Fibroblast of lung (primary cell): ENCODE results near the gene KCNQ4. TPM values are rescaled to one million over a fixed set of nuclear protein-coding genes. Genes with fewer than 3 reads are reported as not detected.

Experiments
- DNase-seq, 2 donors: peaks; one replicate each; pipeline versions ENCODE4 v3.0.0 to v3.0.0-alpha.2; 2010; ENCODE audit warnings: low read depth in 2 of 2
- H2AFZ ChIP-seq: 2 replicates; pipeline ENCODE4 v1.5.1; 2012; ENCODE audit warnings: low read length, control low read depth, inconsistent platforms
- H3K27ac ChIP-seq: 2 replicates; pipeline ENCODE4 v1.5.1; 2011; ENCODE audit warnings: low read length, control low read depth; ENCODE audit not compliant: insufficient read depth
- H3K27me3 ChIP-seq: 2 replicates; pipeline ENCODE4 v1.5.1; 2011; ENCODE audit warnings: mild to moderate bottlenecking, low read length; ENCODE audit not compliant: control insufficient read depth, insufficient read depth
- H3K36me3 ChIP-seq: 2 replicates; pipeline ENCODE4 v1.5.1; 2011; ENCODE audit warnings: low read length; ENCODE audit not compliant: control insufficient read depth, insufficient read depth
- H3K4me1 ChIP-seq: 2 replicates; pipeline ENCODE4 v1.5.1; 2011; ENCODE audit warnings: low read length; ENCODE audit not compliant: control insufficient read depth, insufficient read depth; ENCODE audit errors: extremely low read depth
- H3K4me2 ChIP-seq: 2 replicates; pipeline ENCODE4 v1.5.1; 2011; ENCODE audit warnings: low read length, control low read depth; ENCODE audit not compliant: insufficient read depth; ENCODE audit errors: extremely low read depth
- H3K4me3 ChIP-seq, 4 experiments: fragments of 200-600 bp in 1 of 4; sonication (generic) in 1 of 4; replicated peaks in 1 of 4; 2 replicates each; pipeline ENCODE4 v1.5.1; 2011 to 2016; ENCODE audit warnings: low read length in 4 of 4, low read depth in 3 of 4, mild to moderate bottlenecking in 3 of 4, control low read depth in 2 of 4, inconsistent platforms in 1 of 4, mixed read lengths in 1 of 4; ENCODE audit not compliant: insufficient read depth in 1 of 4; ENCODE audit errors: control extremely low read depth in 1 of 4
- H3K79me2 ChIP-seq: 2 replicates; pipeline ENCODE4 v1.5.1; 2012; ENCODE audit warnings: mild to moderate bottlenecking, low read length, inconsistent platforms; ENCODE audit not compliant: control insufficient read depth, insufficient read depth
- H3K9ac ChIP-seq: 2 replicates; pipeline ENCODE4 v1.5.1; 2011; ENCODE audit warnings: mild to moderate bottlenecking, low read length, control low read depth; ENCODE audit not compliant: insufficient read depth
- H3K9me3 ChIP-seq: 2 replicates; pipeline ENCODE4 v1.5.1; 2012; ENCODE audit warnings: low read depth, low read length; ENCODE audit not compliant: control insufficient read depth, insufficient read depth
- H4K20me1 ChIP-seq: 2 replicates; pipeline ENCODE4 v1.5.1; 2011; ENCODE audit warnings: low read length; ENCODE audit not compliant: control insufficient read depth, insufficient read depth; ENCODE audit errors: extremely low read depth
- CTCF ChIP-seq, 2 donors: IDR thresholded peaks in 1 of 2; conservative IDR thresholded peaks in 1 of 2; 1 replicate in 1 of 2; 2 replicates in 1 of 2; pipeline ENCODE4 v1.5.1; 2011 to 2012; ENCODE audit warnings: low read length in 2 of 2, control low read depth in 1 of 2, inconsistent platforms in 1 of 2, low read depth in 1 of 2, mild to moderate bottlenecking in 1 of 2
- EZH2 ChIP-seq: IDR thresholded peaks from 2 replicates; pipeline ENCODE4 v1.5.1; 2012; ENCODE audit warnings: low read length, control low read depth, mild to moderate bottlenecking; ENCODE audit errors: missing control alignments
- polyA plus RNA-seq, 2 donors: library from polyadenylated mRNA; depleted of rRNA in 1 of 2; stranded (reverse) in 1 of 2; unstranded in 1 of 2; fragments of >200 nt; gene quantifications; 2 replicates each; pipeline ENCODE4 v1.2.1, GENCODE V29; 2011 to 2012; ENCODE audit warnings: missing spikeins in 1 of 2
- total RNA-seq: library from RNA; depleted of rRNA; stranded (reverse); fragments of >200 nt; gene quantifications from 2 replicates; pipeline ENCODE4 v1.2.1, GENCODE V29; 2014

The KCNQ4 gene
- total and polyA plus RNA-seq, 2 donors (not counting 1 experiment from before 2014, with no cell fraction given), result under 0.01 to 0.03 TPM

GRCh38 chr1:40755067-40755466 lies 28.5 kb upstream of the KCNQ4 start:
- no peaks in the 10 kb centered on the region for H3K9me3 ChIP-seq
- no peaks in the 10 kb centered on the region for H3K27me3 ChIP-seq

GRCh38 chr1:40756523-40756922 lies 27.1 kb upstream of the KCNQ4 start:
- H3K27ac ChIP-seq, result no peak overlapping the region
- no peaks in the 10 kb centered on the region for H4K20me1 ChIP-seq
- TF ChIP-seq EZH2 (no peak), CTCF (conservative IDR thresholded peaks at IDR 0.05 in 1 of 2, IDR thresholded peaks at IDR 0.05 in 1 of 2; ENCODE audit: low read depth in 1 of 2, low read length in 2 of 2) (no peak)
- H3K79me2 ChIP-seq, result no peaks in the 10 kb centered on the region
- H3K9ac ChIP-seq, result no peak overlapping the region
- no peak for DNase-seq
- no peaks in the 10 kb centered on the region for H3K27me3 ChIP-seq
- no peak overlapping the region for H3K4me2 ChIP-seq
- H3K4me1 ChIP-seq, result no peaks in the 10 kb centered on the region
- no peak overlapping the region for H3K4me3 ChIP-seq
- peaks cover 5% of the 10 kb centered on the region for H3K36me3 ChIP-seq
- H3K9me3 ChIP-seq, result no peaks in the 10 kb centered on the region
- no peak overlapping the region for H2AFZ ChIP-seq

More at GRCh38 chr1:40755067-40755466, 28.5 kb upstream of the KCNQ4 start:
- Histone ChIP-seq H2AFZ (no peak overlapping the region), H4K20me1 (no peaks in the 10 kb centered on the region), H3K4me3 (no peak overlapping the region), H3K79me2 (no peaks in the 10 kb centered on the region), H3K27ac (no peak overlapping the region), H3K36me3 (peaks cover 5% of the 10 kb centered on the region), H3K4me2 (no peak overlapping the region), H3K9ac (no peak overlapping the region), H3K4me1 (no peaks in the 10 kb centered on the region)
- DNase-seq, result peak in 1 of 2 donors; percentile 47
- TF ChIP-seq EZH2 (no peak), CTCF (conservative IDR thresholded peaks at IDR 0.05 in 1 of 2, IDR thresholded peaks at IDR 0.05 in 1 of 2; ENCODE audit: low read depth in 1 of 2, low read length in 2 of 2) (no peak)

GRCh38 chr1:40757084-40757483 lies 26.5 kb upstream of the KCNQ4 start:
- H3K4me3 ChIP-seq, result no peak overlapping the region
- H3K9me3 ChIP-seq, result no peaks in the 10 kb centered on the region
- TF ChIP-seq CTCF (conservative IDR thresholded peaks at IDR 0.05 in 1 of 2, IDR thresholded peaks at IDR 0.05 in 1 of 2; ENCODE audit: low read depth in 1 of 2, low read length in 2 of 2) (no peak), EZH2 (no peak)
- H2AFZ ChIP-seq, result no peak overlapping the region
- no peaks in the 10 kb centered on the region for H3K79me2 ChIP-seq
- no peak overlapping the region for H3K9ac ChIP-seq
- no peak overlapping the region for H3K27ac ChIP-seq
- no peak for DNase-seq
- H4K20me1 ChIP-seq, result no peaks in the 10 kb centered on the region
- no peak overlapping the region for H3K4me2 ChIP-seq
- peaks cover 5% of the 10 kb centered on the region for H3K36me3 ChIP-seq
- no peaks in the 10 kb centered on the region for H3K27me3 ChIP-seq
- H3K4me1 ChIP-seq, result no peaks in the 10 kb centered on the region
